HUES48 (cell line): ENCODE data around the gene NTNG1.

ENCODE experiments used
- H3K27ac ChIP-seq: one replicate; pipeline ENCODE4 v1.7.0; 2013; ENCODE audit warnings: low read depth, low read length, inconsistent platforms
- H3K27me3 ChIP-seq: 2 replicates; pipeline ENCODE4 v1.6.1; 2013; ENCODE audit warnings: mild to moderate bottlenecking, low read length; ENCODE audit not compliant: control insufficient read depth, insufficient read depth
- H3K36me3 ChIP-seq: 2 replicates; pipeline ENCODE4 v1.6.1; 2013; ENCODE audit warnings: low read length; ENCODE audit not compliant: control insufficient read depth, insufficient read depth
- H3K4me1 ChIP-seq: 2 replicates; pipeline ENCODE4 v1.6.1; 2013; ENCODE audit warnings: mild to moderate bottlenecking, low read length; ENCODE audit not compliant: control insufficient read depth, insufficient read depth
- H3K4me3 ChIP-seq: 2 replicates; pipeline ENCODE4 v1.5.1; 2013; ENCODE audit warnings: mild to moderate bottlenecking, low read depth, low read length
- H3K9ac ChIP-seq: 2 replicates; pipeline ENCODE4 v1.6.1; 2013; ENCODE audit warnings: mild to moderate bottlenecking, low read depth, low read length, moderate library complexity
- H3K9me3 ChIP-seq: 2 replicates; pipeline ENCODE4 v1.6.1; 2013; ENCODE audit warnings: low read length; ENCODE audit not compliant: control insufficient read depth, insufficient read depth

The NTNG1 gene

GRCh38 chr1:107286125-107286524, 145.3 kb downstream of the NTNG1 start:
- Histone ChIP-seq H3K36me3 (no peaks in the 10 kb centered on the region), H3K4me3 (no peak overlapping the region), H3K9me3 (no peaks in the 10 kb centered on the region), H3K27ac (no peak overlapping the region), H3K27me3 (no peaks in the 10 kb centered on the region), H3K4me1 (peaks cover 11% of the 10 kb centered on the region), H3K9ac (no peak overlapping the region)

- Histone ChIP-seq H3K36me3 (no peaks in the 10 kb centered on the region), H3K27me3 (no peaks in the 10 kb centered on the region), H3K9me3 (no peaks in the 10 kb centered on the region), H3K27ac (no peak overlapping the region), H3K4me3 (no peak overlapping the region), H3K4me1 (no peaks in the 10 kb centered on the region), H3K9ac (no peak overlapping the region)
These were observed 151.1 kb downstream of the NTNG1 start for GRCh38 chr1:107291987-107292386.

- Histone ChIP-seq H3K9ac (no peak overlapping the region), H3K36me3 (no peaks in the 10 kb centered on the region), H3K9me3 (no peaks in the 10 kb centered on the region), H3K27me3 (no peaks in the 10 kb centered on the region), H3K4me3 (no peak overlapping the region), H3K27ac (no peak overlapping the region), H3K4me1 (no peaks in the 10 kb centered on the region)
These were observed 153.2 kb downstream of the NTNG1 start for GRCh38 chr1:107293901-107294613.

GRCh38 chr1:107294686-107295085, 153.8 kb downstream of the NTNG1 start:
- no peaks in the 10 kb centered on the region for H3K27me3 ChIP-seq
- H3K36me3 ChIP-seq, result no peaks in the 10 kb centered on the region
- H3K4me1 ChIP-seq, result no peaks in the 10 kb centered on the region
- H3K4me3 ChIP-seq, result no peak overlapping the region
- no peak overlapping the region for H3K27ac ChIP-seq
- no peaks in the 10 kb centered on the region for H3K9me3 ChIP-seq
- no peak overlapping the region for H3K9ac ChIP-seq

GRCh38 chr1:107297681-107298080, 156.8 kb downstream of the NTNG1 start:
- Histone ChIP-seq H3K4me3 (no peak overlapping the region), H3K27me3 (no peaks in the 10 kb centered on the region), H3K9me3 (no peaks in the 10 kb centered on the region), H3K9ac (no peak overlapping the region), H3K27ac (no peak overlapping the region), H3K4me1 (no peaks in the 10 kb centered on the region), H3K36me3 (no peaks in the 10 kb centered on the region)

- H3K36me3 ChIP-seq, result no peaks in the 10 kb centered on the region
- no peaks in the 10 kb centered on the region for H3K9me3 ChIP-seq
- no peak overlapping the region for H3K27ac ChIP-seq
- H3K9ac ChIP-seq, result no peak overlapping the region
- no peaks in the 10 kb centered on the region for H3K27me3 ChIP-seq
- H3K4me1 ChIP-seq, result no peaks in the 10 kb centered on the region
- H3K4me3 ChIP-seq, result no peak overlapping the region
These were observed 157.7 kb downstream of the NTNG1 start for GRCh38 chr1:107298526-107298925.

- Histone ChIP-seq H3K27ac (no peak overlapping the region), H3K9ac (no peak overlapping the region), H3K9me3 (no peaks in the 10 kb centered on the region), H3K36me3 (no peaks in the 10 kb centered on the region), H3K4me1 (no peaks in the 10 kb centered on the region), H3K27me3 (no peaks in the 10 kb centered on the region), H3K4me3 (no peak overlapping the region)
These were observed 158.7 kb downstream of the NTNG1 start for GRCh38 chr1:107299521-107299920.

GRCh38 chr1:107309962-107310361, 169.1 kb downstream of the NTNG1 start:
- H3K4me1 ChIP-seq, result no peaks in the 10 kb centered on the region
- H3K27ac ChIP-seq, result no peak overlapping the region
- no peaks in the 10 kb centered on the region for H3K36me3 ChIP-seq
- no peak overlapping the region for H3K4me3 ChIP-seq
- no peaks in the 10 kb centered on the region for H3K9me3 ChIP-seq
- H3K27me3 ChIP-seq, result no peaks in the 10 kb centered on the region
- no peak overlapping the region for H3K9ac ChIP-seq

- H3K4me1 ChIP-seq, result no peaks in the 10 kb centered on the region
- H3K27ac ChIP-seq, result no peak overlapping the region
- no peaks in the 10 kb centered on the region for H3K9me3 ChIP-seq
- H3K9ac ChIP-seq, result no peak overlapping the region
- H3K4me3 ChIP-seq, result no peak overlapping the region
- no peaks in the 10 kb centered on the region for H3K27me3 ChIP-seq
- H3K36me3 ChIP-seq, result no peaks in the 10 kb centered on the region
These were observed 174.8 kb downstream of the NTNG1 start for GRCh38 chr1:107315652-107316051.

- no peaks in the 10 kb centered on the region for H3K36me3 ChIP-seq
- H3K27me3 ChIP-seq, result no peaks in the 10 kb centered on the region
- no peak overlapping the region for H3K4me3 ChIP-seq
- H3K4me1 ChIP-seq, result peaks cover 7% of the 10 kb centered on the region
- H3K9me3 ChIP-seq, result no peaks in the 10 kb centered on the region
- H3K9ac ChIP-seq, result no peak overlapping the region
- no peak overlapping the region for H3K27ac ChIP-seq
These were observed 178.1 kb downstream of the NTNG1 start for GRCh38 chr1:107318932-107319331.

GRCh38 chr1:107323784-107324183, 182.9 kb downstream of the NTNG1 start:
- Histone ChIP-seq H3K27ac (no peak overlapping the region), H3K4me1 (peaks cover 7% of the 10 kb centered on the region), H3K9ac (no peak overlapping the region), H3K36me3 (no peaks in the 10 kb centered on the region), H3K4me3 (no peak overlapping the region), H3K9me3 (no peaks in the 10 kb centered on the region), H3K27me3 (no peaks in the 10 kb centered on the region)
